ENCODE data around the gene DHRS13.
A peak's percentile ranks its signal among the peaks of the same experiment; 100 is the strongest.
"Not testable (repeated sequence)": the region's sequence is repeated elsewhere in the genome, so short reads cannot be mapped to it uniquely, and the experiment has no call there.

Gene DHRS13

DNA sequence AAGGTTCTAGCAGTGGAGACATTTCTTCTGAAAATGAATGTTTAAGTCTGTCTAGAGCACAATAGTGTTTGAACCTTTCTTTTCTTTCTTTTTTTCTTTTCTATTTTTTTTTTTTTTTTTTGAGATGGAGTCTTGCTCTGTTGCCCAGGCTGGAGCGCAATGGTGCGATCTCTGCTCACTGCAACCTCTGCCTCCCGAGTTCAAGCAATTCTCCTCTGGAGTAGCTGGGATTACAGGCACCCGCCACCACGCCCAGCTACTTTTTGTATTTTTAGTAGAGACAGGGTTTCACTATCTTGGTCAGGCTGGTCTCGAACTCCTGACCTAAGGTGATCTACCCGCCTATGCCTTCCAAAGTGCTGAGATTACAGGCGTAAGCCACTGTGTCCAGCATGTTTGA lies 31.6 kb upstream of the DHRS13 start:
- not testable (repeated sequence) for DNase-seq

DNA sequence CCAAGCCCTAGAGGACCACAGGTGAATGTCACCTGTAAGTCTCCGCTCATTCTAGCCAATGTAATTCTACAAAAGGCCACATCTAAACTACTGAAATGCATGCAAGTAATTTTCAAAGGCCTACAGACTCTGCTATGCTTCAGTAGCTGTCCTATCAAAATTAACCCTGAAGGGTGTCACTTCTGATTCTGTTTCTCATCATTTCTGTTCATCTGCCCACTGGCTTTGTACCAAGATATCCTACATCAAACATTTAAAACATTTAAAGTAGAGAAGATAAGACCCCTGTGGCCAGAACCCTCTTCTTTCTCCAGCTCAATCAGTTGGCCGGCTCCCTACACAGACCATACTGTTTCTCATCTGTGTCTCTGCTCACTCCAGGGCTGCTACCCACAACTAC lies 26.9 kb upstream of the DHRS13 start:
- DNase-seq, result no peak

DNA sequence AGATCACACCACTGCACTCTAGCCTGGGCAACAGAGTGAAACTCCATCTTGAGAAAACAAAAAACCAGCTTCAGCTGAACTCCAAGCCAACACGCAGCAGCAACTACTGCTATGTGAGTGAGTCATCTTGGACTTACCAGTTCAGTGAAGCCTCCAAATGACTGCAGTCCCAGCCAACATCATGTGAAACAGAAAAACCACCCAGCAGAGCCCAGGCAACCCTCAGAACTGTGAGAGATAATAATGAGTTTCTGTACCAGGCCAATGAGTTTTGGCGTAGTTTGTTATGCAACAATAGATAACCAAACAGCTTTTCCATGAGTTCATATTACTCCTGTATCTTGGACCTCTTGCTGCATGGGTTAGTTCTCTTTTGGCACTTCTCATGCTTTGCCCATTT lies 25.2 kb upstream of the DHRS13 start:
- DNase-seq, result no peak

DNA sequence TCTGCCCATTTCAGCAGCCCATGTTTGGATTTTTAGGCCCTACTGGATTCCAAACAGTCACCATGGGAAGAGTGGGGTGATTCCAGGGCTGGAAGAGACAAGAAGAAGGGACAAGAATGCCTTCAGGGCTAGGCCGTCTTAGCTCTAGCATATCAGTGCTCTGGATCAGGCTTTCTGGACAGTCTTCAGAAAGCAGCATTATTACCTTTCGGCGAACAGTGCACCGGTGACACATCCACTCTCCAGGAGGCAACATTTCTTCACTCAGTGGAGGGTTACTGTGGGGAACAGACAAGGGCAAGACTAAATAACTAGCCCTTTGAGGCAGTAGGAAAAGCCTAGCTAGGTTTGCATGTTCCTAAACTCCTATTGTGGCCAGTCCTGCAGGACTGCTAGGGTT lies 23.9 kb upstream of the DHRS13 start:
- DNase-seq, result no peak

DNA sequence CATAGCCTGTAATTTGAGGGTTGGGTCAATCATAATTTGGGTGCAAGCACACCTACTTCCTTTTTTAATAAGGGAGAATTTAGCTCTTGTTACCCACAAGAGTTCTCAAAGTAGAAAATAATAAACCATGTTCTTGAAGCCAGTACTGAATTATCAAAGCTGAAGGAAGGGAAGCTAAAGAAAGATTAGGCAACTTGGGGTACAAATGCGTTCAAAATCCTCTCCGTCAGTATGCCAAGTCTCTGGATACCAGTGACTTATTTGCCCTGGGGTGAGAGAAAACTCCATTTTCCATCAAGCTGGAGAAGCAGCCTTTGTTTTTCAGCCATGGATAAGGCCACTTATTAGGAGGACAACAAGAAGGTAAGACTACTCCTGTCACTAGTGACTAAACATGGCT lies 23.5 kb upstream of the DHRS13 start:
- no peak for DNase-seq

DNA sequence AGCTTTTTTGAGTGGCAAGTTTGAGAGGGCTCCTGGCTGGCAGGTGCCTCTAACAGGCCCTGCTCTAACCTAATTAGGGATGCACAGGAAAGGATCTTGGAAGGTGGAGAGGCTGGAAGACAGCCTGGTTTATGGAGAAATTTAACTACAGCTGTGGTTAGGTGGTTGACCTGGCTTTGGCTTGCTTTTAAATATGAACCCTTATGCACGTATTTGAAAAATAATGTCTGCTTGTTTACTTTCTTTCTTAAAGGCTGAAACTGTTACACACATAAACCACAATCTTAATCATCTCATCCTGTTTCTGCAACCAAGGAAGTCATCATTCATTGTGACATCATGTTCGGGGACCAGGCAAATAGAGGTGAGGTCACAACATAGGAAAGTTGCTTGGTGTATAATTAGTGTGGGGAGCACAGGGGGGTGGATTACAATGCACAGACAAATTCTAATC lies 23.1 kb upstream of the DHRS13 start:
- peak; percentile 91 for DNase-seq

DNA sequence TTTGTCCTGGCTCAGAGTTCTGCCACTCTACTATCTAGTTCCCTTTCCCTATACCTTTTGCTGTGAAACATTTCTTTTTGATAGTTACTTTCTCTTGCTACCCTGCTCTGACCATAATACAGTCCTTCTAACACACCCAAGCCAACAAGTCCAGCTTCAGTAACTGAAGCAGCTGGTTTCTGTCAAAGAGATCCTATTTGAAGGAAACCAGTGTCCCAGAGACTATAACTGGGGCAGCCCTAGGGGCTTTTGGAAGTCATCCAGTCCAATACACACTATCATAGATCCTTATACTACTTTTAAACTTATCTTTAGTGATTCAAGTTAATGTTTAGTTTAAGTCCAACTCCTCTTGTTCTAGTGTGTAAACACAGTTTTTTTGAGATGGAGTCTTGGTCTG lies 17.3 kb upstream of the DHRS13 start:
- DNase-seq, result no peak

DNA sequence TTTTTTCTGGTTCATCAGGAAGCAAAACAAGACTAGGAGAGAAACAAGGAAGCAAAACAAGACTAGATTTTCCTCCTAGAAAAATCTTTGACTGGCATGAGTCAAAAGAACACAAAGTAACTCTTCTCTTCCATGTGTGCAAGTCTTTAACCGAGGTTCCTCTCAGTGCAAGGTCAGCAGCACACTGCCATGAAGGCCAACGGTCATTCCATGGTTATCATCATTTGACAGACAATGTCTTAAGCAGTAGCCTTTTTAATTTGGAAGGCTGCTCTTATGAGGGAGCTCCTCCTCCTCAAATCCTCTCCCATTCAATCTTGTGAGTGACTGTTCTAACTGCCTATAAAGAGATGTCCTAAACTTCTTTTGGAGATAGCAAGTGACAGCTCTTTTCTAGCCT lies 15.4 kb upstream of the DHRS13 start:
- no peak for DNase-seq

DNA sequence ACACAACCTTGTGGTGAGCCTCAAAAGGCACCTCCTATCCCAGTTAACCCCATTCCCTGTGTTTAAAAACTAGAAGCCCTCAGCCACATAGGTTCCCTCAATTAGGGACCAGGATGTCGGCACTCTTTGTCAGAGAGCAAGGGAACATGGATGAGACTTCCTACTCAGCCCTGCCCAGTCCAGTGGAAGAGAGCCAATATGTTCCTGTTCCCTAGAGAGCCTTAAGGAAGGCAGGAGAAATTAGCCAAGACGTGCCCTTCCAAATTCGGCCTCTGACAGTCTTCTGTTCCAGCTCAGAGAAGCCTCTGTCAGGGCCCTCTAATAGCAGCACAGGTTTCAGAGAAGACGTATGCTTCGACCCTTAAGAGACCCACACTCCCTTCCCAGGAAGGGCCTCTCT lies 14.6 kb upstream of the DHRS13 start:
- DNase-seq, result no peak

DNA sequence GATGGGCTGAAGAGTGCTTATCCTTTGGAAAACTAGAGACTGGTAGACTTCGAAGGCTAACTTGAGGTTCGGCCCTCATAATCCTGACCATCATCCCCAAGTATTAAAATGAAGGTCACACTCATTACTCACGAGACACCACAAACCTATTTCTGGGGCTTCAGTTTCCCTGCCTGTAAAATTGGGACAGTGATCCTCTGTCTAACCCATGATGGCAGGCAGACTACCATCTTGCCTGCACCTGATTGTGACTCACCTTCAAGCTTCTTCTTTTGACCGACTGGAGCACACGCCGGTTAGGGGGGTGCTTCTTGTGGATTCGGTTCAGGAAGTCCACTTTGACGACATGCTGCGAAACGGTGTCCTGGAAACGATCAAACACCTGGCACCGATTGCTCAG lies 14.2 kb upstream of the DHRS13 start:
- no peak for DNase-seq

DNA sequence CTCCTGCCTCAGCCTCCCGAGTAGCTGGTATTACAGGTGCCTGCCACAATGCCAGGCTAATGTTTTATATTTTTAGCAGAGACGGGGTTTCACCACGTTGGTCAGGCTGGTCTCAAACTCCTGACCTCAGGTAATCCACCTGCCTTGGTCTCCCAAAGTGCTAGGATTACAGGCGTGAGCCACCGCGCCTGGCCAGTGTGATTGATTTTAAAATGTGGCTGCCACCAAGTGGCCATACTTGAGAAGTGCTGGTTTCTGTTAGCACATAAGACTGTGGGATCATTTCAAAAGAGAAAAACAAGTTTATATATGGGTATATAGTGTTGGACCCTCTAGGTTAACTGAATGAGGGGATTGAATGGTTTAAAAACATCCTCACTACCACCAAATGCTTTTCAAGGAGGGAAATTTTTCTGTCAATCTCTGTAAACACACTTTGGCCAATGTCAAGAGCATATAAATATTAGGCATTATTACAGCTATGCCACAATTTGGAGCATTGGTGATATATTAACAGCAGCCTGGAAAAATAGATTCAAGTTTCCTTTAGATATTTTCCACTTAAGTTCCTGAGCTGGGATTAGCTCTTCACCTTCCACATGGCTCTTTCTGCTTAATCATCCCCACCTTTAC lies 13.5 kb upstream of the DHRS13 start:
- DNase-seq, result peak; percentile 64

DNA sequence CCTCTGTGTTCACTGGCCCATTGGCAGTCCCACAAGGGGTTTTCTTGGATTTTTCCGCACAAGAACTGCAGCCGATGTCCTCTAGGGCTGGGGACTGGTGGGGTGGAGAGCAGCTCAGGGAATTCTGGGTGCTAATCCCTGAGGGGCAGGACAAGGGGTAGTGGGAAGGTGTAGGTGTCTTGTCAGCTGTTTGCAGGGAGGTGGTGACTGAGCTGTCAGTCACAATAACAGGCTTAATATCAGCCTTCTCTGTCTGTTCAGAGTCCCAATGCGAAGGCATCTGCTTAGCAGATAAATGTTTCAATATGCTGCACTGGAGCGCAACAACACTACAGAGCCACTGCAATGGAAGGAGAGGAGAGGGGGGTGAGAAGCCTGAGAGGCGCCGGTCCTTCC lies 10.1 kb upstream of the DHRS13 start:
- no peak for DNase-seq

DNA sequence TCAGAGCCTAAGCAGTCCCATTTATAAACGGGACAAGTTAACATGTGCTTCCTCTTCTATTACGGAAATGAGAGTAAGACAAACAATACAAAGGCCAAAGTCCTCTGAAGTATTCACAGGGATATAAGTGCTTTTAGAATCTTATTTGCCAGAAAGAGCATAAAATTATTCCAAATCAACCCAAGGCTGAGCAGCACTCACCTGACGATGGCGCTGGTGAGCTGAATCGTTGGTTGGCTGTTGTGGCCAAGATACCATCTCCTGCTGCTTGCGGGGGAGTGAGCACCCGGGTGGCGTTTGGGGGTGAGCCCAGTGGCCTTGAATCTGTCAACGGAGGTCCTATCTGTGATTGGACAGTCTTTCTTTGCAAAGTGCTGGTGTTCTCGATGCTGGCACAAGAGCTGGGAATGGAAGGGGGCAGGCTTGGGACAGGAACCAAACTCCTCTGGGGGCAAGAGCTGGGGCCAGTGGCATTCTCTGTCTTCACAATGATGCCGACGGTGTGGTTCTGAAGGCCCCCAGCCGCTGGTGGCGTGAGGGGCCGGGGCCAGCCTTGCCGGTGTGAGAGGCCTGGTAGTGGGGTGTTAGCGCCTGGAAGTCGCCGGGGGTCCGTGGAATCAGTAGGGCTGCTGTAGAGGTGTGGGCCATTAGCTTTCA lies 9.5 kb upstream of the DHRS13 start:
- DNase-seq, result no peak

DNA sequence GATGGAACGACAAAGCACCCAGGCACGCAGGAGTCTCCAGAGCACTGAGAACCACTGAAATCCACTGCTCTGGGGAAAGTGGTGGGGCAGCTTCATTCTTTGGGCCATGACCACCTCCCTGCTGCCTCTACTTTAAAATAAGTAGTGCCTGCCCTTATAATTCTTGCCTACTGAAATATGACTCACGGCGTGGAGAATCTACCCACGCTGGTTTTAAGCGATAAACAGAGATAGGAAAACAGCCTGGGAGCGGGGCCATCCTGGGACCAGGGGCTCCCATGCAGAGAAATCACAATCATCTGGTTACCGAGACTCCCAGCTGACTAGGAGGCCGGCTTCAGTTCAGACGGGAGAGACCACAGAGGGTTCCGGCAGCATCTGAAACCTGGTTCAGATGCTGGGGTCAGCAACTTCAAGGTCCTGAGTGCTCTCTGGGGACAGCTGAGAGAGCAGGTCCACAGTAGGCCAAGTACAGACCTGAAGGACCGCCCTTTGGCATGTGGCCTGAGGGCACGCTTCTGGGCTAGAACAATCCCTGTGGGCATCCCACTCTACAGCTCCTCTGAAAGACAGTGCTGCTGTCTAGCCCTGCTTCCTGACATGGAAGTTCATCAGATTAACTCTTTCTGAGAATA lies 8.6 kb upstream of the DHRS13 start:
- no peak for DNase-seq

DNA sequence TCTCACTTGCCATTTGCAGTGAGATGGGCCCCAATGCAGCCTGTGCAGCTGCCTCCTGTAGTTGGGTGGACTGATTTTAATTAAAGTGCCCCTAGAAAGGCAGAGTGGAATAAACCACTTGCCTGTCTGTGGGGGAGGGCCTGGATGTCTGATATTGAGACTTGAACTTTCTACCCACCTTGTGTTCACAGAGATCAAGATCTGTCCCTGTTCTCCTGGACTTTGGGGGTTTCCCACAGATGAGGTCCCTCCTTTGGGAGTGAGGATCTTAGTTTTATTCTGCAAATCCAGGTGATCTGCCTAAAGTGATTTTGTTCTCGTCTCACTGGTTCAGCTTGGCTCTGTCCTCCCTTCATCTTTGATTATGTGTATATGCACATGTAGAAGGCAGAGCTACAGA lies 7.7 kb upstream of the DHRS13 start:
- DNase-seq, result no peak

DNA sequence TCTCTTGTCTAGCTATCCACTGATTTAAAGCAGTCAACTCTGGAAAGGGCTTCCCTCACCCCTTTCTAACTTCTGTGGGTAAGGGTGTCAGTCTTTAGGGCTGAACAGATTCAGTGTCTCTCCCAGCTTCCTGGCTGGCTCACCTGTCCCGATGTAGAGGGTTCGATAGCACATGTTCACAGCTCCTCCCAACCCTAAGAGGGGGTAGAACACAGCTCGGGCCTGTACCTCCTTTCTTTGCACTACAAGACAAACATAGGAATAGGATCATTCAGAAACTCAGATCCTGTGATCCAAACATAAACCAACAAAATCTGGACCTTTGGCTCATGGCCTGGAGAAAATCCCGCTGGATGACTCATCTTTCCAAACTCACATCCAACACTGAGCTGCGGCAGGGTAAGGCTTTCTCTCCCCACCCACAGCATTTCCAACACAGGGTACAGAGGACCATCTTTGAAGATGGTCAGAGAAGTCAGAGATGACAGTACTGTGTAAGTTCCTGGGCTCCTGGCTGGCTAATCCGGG lies 5.8 kb upstream of the DHRS13 start:
- DNase-seq, result no peak

DNA sequence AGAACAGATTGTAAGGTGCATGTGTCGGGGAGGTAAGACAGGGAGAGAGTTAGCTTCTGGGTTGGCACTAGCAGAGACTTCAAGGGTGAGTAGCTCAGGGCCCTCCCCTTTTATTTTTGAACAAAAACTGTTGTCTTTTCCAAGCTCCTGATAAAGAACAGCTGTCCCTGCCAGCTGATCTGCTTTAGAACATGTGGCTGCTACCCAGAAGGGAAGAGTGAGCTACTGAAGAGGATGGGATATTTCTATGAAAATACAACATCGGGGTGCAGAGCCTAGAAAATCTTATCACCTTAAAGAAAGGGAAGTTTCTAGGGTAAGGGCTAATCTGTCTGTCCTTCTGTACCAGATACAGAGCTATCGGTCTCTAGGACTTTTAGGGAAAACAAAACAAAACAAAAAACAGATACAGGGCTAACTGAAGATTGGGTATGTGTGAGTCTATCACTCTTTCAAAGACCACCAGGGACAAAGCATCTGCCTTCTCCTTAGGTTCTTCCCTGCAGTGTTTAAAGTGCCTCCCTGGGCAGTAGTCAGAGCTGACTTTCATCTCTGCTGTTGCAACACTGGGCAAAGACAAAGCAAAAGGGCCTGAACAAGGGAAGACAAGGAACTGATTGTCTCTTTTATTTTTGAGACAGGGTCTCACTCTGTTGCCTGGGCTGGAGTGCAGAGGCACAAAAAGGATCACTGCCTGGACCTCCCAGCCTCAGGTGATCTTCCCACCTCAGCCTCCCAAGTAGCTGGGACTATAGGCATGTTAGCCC lies 5.0 kb upstream of the DHRS13 start:
- DNase-seq, result no peak

DNA sequence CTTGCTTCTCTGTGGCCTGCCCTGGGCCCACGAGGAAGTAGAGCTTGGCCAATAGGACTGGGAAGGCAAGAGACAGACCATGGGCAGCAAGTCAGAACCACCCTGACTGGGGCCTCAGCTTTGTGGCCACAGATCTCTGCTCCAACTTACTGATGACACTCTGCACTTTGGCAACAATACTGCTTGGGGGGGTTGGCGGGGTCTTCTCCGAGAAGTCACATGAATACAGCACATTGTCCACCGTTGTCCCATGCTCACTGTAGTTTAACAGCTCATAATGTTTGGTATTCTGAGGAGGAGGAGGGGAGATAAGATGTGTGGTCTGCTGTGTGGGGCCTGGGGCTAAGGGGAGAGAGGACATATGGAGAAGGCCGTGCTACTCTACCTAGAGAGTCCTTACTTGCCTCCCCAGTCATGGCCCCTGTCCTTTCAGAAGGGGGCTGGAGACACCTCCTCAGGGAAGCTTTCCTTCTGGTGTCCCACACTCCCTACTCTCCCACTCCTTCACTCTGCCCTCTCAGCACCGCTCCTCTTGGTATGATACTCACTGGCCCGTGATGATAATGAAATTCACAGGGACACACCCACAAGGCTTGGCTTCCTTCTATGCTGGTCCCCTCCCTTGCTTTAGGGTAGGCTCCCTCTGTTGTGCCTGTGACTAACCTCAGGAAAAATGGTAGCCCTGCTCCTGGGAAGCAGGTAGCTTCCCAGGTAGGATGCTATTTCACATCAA lies 4.0 kb upstream of the DHRS13 start:
- no peak for DNase-seq

DNA sequence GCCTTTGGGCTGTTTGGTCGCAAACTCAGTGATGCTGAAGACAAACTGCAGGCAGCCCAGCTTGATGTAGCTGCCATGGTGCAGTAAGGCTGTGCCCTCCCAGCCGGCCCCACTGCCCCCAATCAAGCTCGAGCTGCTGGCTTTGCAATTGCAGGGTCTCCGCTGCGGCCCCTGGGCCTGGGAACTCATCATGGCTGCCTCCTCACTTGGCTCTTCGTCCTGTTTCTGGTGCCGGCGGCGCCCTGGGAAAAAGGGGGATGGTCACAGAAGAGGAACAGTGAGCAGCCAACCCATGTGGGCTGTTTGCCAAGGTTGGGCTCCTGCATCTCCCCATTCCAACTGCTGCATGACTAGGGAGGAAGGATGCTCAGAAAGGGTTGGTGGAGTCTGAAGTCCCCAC lies 3.4 kb upstream of the DHRS13 start:
- DNase-seq, result no peak

DNA sequence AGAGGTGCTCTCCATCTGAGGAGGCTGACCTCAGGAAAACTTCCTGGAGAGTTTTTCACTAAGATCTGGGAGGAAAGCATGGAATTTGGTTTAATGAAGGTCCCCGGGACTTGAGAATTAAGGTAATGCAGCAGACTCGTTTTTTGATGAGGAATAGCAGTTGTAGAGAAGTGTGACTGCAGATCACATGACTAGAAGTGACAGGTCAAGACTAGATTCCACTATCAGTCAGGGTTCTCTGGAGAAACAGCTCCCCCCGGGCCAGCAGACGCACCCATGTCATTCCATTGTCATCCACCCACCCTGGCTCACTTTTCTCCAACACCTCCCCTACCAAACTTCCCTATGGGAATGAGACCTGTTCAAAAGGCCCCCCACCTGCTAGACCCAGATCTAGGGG lies 1.9 kb upstream of the DHRS13 start:
- DNase-seq, result no peak

DNA sequence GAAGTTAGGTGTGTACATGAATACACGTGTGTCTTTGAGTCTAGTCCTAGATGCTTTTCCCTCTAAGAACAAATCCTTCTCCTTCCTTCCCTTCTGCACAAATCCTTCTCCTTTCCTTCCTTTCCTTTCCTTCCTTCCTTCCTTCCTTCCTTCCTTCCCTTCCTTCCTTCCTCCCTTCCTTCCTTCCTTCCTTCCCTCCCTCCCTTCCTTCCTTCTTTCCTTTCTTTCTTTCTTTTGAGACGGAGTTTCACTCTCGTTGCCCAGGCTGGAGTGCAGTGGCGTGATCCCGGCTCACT lies 615 bp upstream of the DHRS13 start:
- DNase-seq, result not testable (repeated sequence)

DNA sequence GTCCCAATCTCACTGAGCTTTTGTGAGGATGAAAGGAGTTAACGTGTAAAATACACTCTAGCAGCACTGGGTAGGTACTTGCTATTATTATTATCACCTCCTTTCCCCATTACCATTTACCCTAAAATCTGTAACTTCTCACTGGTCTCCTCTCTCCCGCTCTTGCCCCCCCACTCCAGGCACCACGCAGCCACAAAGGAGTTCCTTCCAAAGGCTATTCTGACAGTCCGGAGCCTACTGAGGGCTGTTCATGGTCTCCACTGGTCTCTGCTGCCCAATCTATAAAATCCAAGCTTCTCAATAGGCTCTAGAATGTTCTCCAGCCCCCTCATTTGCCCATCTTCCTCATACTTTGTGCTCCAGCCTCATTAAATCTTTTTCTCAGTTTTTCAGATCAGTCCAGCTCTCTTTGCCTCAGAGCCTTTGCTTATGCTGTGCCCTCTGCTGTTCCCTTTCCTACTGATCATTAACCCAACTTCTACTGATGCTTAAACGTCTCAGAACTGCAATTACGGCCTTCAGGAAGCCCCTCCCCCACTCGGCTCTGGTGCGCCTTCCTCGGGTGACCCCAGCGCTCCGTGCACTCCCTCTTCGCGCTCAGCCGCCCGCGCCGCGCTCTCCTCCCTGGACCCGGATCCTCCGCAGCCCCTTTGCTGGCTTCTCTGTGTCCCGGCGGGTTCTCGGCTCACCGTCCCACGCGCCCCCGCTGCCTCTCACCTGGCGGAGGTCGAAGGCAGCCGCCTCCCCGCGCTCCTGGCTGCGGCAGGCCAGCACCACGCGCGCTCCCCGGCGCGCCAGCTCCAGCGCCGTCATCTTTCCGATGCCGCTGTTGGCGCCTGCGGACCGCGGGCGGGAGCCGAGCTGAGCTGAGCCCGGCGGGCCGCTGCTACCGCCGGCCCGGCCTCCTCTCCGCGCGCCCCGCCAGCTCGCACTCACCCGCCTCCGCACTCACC lies 737 bp downstream of the DHRS13 start:
- DNase-seq, result peak; percentile 53

All from CD4-positive, alpha-beta T cell treated with Interleukin-21 for 1 hour (primary cell).